HEK293 (cell line): ENCODE results near the gene AKNA.

Experiments
- KLF9 ChIP-seq: fragments of 450-650 bp; formaldehyde crosslinking; IDR thresholded peaks from 2 replicates; pipeline ENCODE4 v1.5.1; 2016; ENCODE audit warnings: missing biosample characterization, missing genetic modification characterization, low read depth
- ZNF610 ChIP-seq: fragments of 450-650 bp; formaldehyde crosslinking; IDR thresholded peaks from 2 replicates; pipeline ENCODE4 v1.5.1; 2016; ENCODE audit warnings: missing biosample characterization, missing genetic modification characterization, borderline replicate concordance
- ZNF626 ChIP-seq: fragments of 450-650 bp; sonication (Bioruptor Pico); formaldehyde crosslinking; IDR thresholded peaks from 2 replicates; pipeline ENCODE4 v1.5.1; 2018; ENCODE audit warnings: missing biosample characterization, missing genetic modification characterization, inconsistent platforms
- TF ChIP-seq, protein P1 (sequence below): fragments of 450-650 bp; formaldehyde crosslinking; IDR thresholded peaks from 2 replicates; pipeline ENCODE4 v1.5.1; 2016; ENCODE audit warnings: missing biosample characterization, missing genetic modification characterization
- TF ChIP-seq, protein P2 (sequence below): fragments of 450-650 bp; formaldehyde crosslinking; IDR thresholded peaks from 2 replicates; pipeline ENCODE4 v1.5.1; 2016; ENCODE audit warnings: missing biosample characterization, missing genetic modification characterization
- TF ChIP-seq, protein P3 (sequence below): fragments of 450-650 bp; formaldehyde crosslinking; IDR thresholded peaks from 2 replicates; pipeline ENCODE4 v1.5.1; 2016; ENCODE audit warnings: missing biosample characterization, missing genetic modification characterization

DNA sequence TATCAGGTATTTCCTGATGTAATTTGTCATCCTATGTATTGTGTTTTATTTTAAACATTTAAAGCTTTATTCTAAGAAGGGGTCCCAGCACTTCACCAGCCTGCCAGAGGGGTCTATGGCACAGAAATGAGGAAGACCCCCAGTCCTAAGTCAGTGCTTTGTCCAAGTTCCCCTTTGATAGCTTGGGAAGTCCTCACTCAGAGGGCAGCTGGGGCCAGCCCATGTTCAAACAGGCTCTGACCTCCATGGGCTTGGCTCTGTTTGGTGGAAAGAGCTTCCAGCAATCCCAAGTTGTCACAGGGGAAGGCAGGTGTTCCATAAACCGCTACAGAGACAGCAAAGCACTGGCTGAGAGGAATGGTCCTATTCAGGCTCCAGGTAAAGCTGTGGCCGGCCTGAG is 26.6 kb upstream of the AKNA start:
- TF ChIP-seq, protein P1, sequence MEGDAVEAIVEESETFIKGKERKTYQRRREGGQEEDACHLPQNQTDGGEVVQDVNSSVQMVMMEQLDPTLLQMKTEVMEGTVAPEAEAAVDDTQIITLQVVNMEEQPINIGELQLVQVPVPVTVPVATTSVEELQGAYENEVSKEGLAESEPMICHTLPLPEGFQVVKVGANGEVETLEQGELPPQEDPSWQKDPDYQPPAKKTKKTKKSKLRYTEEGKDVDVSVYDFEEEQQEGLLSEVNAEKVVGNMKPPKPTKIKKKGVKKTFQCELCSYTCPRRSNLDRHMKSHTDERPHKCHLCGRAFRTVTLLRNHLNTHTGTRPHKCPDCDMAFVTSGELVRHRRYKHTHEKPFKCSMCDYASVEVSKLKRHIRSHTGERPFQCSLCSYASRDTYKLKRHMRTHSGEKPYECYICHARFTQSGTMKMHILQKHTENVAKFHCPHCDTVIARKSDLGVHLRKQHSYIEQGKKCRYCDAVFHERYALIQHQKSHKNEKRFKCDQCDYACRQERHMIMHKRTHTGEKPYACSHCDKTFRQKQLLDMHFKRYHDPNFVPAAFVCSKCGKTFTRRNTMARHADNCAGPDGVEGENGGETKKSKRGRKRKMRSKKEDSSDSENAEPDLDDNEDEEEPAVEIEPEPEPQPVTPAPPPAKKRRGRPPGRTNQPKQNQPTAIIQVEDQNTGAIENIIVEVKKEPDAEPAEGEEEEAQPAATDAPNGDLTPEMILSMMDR (tag by site-specific recombination) = no peak
- TF ChIP-seq, protein P2, sequence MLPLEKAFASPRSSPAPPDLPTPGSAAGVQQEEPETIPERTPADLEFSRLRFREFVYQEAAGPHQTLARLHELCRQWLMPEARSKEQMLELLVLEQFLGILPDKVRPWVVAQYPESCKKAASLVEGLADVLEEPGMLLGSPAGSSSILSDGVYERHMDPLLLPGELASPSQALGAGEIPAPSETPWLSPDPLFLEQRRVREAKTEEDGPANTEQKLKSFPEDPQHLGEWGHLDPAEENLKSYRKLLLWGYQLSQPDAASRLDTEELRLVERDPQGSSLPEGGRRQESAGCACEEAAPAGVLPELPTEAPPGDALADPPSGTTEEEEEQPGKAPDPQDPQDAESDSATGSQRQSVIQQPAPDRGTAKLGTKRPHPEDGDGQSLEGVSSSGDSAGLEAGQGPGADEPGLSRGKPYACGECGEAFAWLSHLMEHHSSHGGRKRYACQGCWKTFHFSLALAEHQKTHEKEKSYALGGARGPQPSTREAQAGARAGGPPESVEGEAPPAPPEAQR = no peak
- no peak for TF ChIP-seq KLF9 (tag by site-specific recombination)
- no peak for TF ChIP-seq ZNF626
- TF ChIP-seq, protein P3, sequence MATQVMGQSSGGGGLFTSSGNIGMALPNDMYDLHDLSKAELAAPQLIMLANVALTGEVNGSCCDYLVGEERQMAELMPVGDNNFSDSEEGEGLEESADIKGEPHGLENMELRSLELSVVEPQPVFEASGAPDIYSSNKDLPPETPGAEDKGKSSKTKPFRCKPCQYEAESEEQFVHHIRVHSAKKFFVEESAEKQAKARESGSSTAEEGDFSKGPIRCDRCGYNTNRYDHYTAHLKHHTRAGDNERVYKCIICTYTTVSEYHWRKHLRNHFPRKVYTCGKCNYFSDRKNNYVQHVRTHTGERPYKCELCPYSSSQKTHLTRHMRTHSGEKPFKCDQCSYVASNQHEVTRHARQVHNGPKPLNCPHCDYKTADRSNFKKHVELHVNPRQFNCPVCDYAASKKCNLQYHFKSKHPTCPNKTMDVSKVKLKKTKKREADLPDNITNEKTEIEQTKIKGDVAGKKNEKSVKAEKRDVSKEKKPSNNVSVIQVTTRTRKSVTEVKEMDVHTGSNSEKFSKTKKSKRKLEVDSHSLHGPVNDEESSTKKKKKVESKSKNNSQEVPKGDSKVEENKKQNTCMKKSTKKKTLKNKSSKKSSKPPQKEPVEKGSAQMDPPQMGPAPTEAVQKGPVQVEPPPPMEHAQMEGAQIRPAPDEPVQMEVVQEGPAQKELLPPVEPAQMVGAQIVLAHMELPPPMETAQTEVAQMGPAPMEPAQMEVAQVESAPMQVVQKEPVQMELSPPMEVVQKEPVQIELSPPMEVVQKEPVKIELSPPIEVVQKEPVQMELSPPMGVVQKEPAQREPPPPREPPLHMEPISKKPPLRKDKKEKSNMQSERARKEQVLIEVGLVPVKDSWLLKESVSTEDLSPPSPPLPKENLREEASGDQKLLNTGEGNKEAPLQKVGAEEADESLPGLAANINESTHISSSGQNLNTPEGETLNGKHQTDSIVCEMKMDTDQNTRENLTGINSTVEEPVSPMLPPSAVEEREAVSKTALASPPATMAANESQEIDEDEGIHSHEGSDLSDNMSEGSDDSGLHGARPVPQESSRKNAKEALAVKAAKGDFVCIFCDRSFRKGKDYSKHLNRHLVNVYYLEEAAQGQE (tag by site-specific recombination) = no peak
- TF ChIP-seq ZNF610 = no peak
